Endothelial cell of umbilical vein (primary cell): Measurements from ENCODE around the gene MGAT5B. TPM values are rescaled to one million over a fixed set of nuclear protein-coding genes. Genes with fewer than 3 reads are reported as not detected.

ENCODE experiments used
- BruUV-seq: library from RNA; stranded (reverse); fragments of 400-500 nt; replicated peaks from 2 replicates; lab custom pipeline; 2021; lab: Mats Ljungman, UMichigan
- CTCF ChIA-PET: fragments of 300-600, 350-600 bp; sonication (Branson Sonifier 250); formaldehyde crosslinking; loops from one replicate; lab custom pipeline; 2021; ENCODE audit warnings: antibody characterized with exemption, inconsistent platforms; lab: Charles Lee
- POLR2A ChIA-PET: fragments of 300-600, 350-600 bp; sonication (Branson Sonifier 250); formaldehyde crosslinking; loops from one replicate; lab custom pipeline; 2021; ENCODE audit warnings: antibody characterized with exemption, inconsistent platforms; lab: Charles Lee
- DNase-seq: peaks from one replicate; pipeline ENCODE4 v3.0.0-alpha.2; 2011; ENCODE audit warnings: low read depth, low spot score
- FAIRE-seq: peaks from 2 replicates; lab custom pipeline; 2011; peaks lifted over from hg19 to GRCh38; lab: Jason Lieb, UNC
- H2AFZ ChIP-seq: 2 replicates; pipeline ENCODE4 v1.6.0; 2012; ENCODE audit warnings: low read depth, low read length, control low read depth, inconsistent platforms
- H3K27ac ChIP-seq: 2 replicates; pipeline ENCODE4 v1.5.1; 2011; ENCODE audit warnings: low read depth, mild to moderate bottlenecking, control low read depth, low read length, moderate library complexity; ENCODE audit not compliant: insufficient read depth
- H3K27me3 ChIP-seq, 2 experiments: 2 replicates each; pipeline versions ENCODE4 v1.6.0 to v1.6.1; 2011; ENCODE audit warnings: low read length in 2 of 2, mixed read lengths in 1 of 2; ENCODE audit not compliant: control insufficient read depth in 2 of 2, insufficient read depth in 2 of 2
- H3K36me3 ChIP-seq, 2 experiments: 2 replicates in 1 of 2; 3 replicates in 1 of 2; pipeline ENCODE4 v1.5.1; 2011; ENCODE audit warnings: low read length in 2 of 2, mild to moderate bottlenecking in 1 of 2, moderate library complexity in 1 of 2; ENCODE audit not compliant: control insufficient read depth in 2 of 2, insufficient read depth in 2 of 2; ENCODE audit errors: extremely low read depth in 1 of 2
- H3K4me1 ChIP-seq: 3 replicates; pipeline ENCODE4 v1.5.1; 2011; ENCODE audit warnings: mild to moderate bottlenecking, low read length; ENCODE audit not compliant: control insufficient read depth, insufficient read depth; ENCODE audit errors: extremely low read depth
- H3K4me2 ChIP-seq: 2 replicates; pipeline ENCODE4 v1.6.1; 2011; ENCODE audit warnings: low read length, control low read depth, mixed read lengths; ENCODE audit not compliant: insufficient read depth
- H3K4me3 ChIP-seq, 3 experiments: fragments of 200-600 bp in 1 of 3; sonication (generic), shearing (Covaris generic) in 1 of 3; replicated peaks in 1 of 3; 2 replicates each; pipeline ENCODE4 v1.5.1; 2011 to 2016; ENCODE audit warnings: control low read depth in 3 of 3, low read length in 3 of 3, mild to moderate bottlenecking in 2 of 3, inconsistent platforms in 1 of 3, low read depth in 1 of 3, moderate library complexity in 1 of 3; ENCODE audit not compliant: insufficient read depth in 1 of 3
- H3K79me2 ChIP-seq: 2 replicates; pipeline ENCODE4 v1.6.0; 2012; ENCODE audit warnings: low read length, inconsistent platforms; ENCODE audit not compliant: control insufficient read depth, insufficient read depth
- H3K9ac ChIP-seq: replicated peaks from 2 replicates; pipeline ENCODE3; 2011; ENCODE audit warnings: low read length, control low read depth; ENCODE audit not compliant: insufficient read depth; ENCODE audit errors: extremely low read depth
- H3K9me1 ChIP-seq: replicated peaks from 3 replicates; pipeline ENCODE4 v1.6.0; 2011; ENCODE audit warnings: mild to moderate bottlenecking, low read length; ENCODE audit not compliant: control insufficient read depth, insufficient read depth; ENCODE audit errors: extremely low read depth
- H3K9me3 ChIP-seq: replicated peaks from 2 replicates; pipeline ENCODE4 v1.5.1; 2012; ENCODE audit warnings: low read length, inconsistent platforms; ENCODE audit not compliant: control insufficient read depth, insufficient read depth
- H4K20me1 ChIP-seq: replicated peaks from 2 replicates; pipeline ENCODE3; 2011; ENCODE audit warnings: mild to moderate bottlenecking, low read length; ENCODE audit not compliant: control insufficient read depth, insufficient read depth; ENCODE audit errors: extremely low read depth
- EZH2 ChIP-seq: IDR thresholded peaks from 2 replicates; pipeline ENCODE4 v1.6.1; 2012; ENCODE audit warnings: borderline replicate concordance, low read depth, mild to moderate bottlenecking, moderate library complexity, low read length, inconsistent platforms; ENCODE audit not compliant: severe bottlenecking
- FOS ChIP-seq: IDR thresholded peaks from 2 replicates; pipeline ENCODE4 v1.6.1; 2011; ENCODE audit warnings: mild to moderate bottlenecking, low read length, moderate library complexity, borderline replicate concordance; ENCODE audit not compliant: insufficient read depth
- GATA2 ChIP-seq: IDR thresholded peaks from 2 replicates; pipeline ENCODE4 v1.7.0; 2011; ENCODE audit warnings: low read depth, mild to moderate bottlenecking, moderate library complexity, mixed read lengths, low read length; ENCODE audit not compliant: insufficient read length, insufficient read depth
- JUN ChIP-seq: IDR thresholded peaks from 2 replicates; pipeline ENCODE4 v1.6.1; 2011; ENCODE audit warnings: borderline replicate concordance, low read depth; ENCODE audit not compliant: insufficient read length, insufficient read depth
- MYC ChIP-seq: IDR thresholded peaks from one replicate; pipeline ENCODE4 v1.6.1; 2011; ENCODE audit warnings: mild to moderate bottlenecking, low read depth, low read length
- POLR2A ChIP-seq: IDR thresholded peaks from 2 replicates; pipeline ENCODE4 v1.6.1; 2012; ENCODE audit warnings: low read depth, mild to moderate bottlenecking, control low read depth, low read length
- POLR2AphosphoS5 ChIP-seq: IDR thresholded peaks from 2 replicates; pipeline ENCODE4 v1.6.1; 2012; ENCODE audit warnings: low read depth, mild to moderate bottlenecking, control low read depth, low read length, moderate library complexity; ENCODE audit not compliant: insufficient read depth
- dilution Hi-C: fragments of 300-500 bp; cut with MboI; formaldehyde crosslinking; loops from one replicate; pipeline ENCODE4 v1.15.0; 2019; ENCODE audit warnings: low sequenced_read_pairs; ENCODE audit not compliant: extremely low pct_ligation_motif_present
- intact Hi-C: fragments of 100-400 bp; cut with micrococcal nuclease; formaldehyde crosslinking; loops from one replicate; pipeline ENCODE4 v1.10.0; 2022
- polyA plus RNA-seq, 4 experiments: library from polyadenylated mRNA; depleted of rRNA in 3 of 4; stranded (reverse) in 3 of 4; unstranded in 1 of 4; fragments of >200 nt; gene quantifications; 2 replicates each; pipeline versions ENCODE4 v1.2.1 to v1.2.3, GENCODE V29; 2011 to 2012; ENCODE audit warnings: missing spikeins in 1 of 4
- total RNA-seq: library from RNA; stranded (reverse); gene quantifications from 2 replicates; pipeline ENCODE4 v1.2.3, GENCODE V29; 2021
- TF ChIP-seq, protein P1 (sequence below), 2 donors: IDR thresholded peaks; 1 replicate in 1 of 2; 2 replicates in 1 of 2; pipeline ENCODE4 v1.5.1; 2011; ENCODE audit warnings: low read length in 2 of 2, mild to moderate bottlenecking in 2 of 2, moderate library complexity in 2 of 2, control low read depth in 1 of 2, inconsistent platforms in 1 of 2, low read depth in 1 of 2; ENCODE audit not compliant: insufficient read depth in 1 of 2; ENCODE audit errors: extremely low read depth in 1 of 2
- TF ChIP-seq, protein P2 (sequence below): IDR thresholded peaks from 2 replicates; pipeline ENCODE4 v1.6.1; 2011; ENCODE audit not compliant: insufficient read depth, insufficient read length

The MGAT5B gene
- total and polyA plus RNA-seq, 2 donors (not counting 3 experiments of a cell fraction or from before 2014, with no cell fraction given) = 1.7 to 2.1 TPM

- intact Hi-C loops = no loop called here
- POLR2A ChIA-PET = no interaction called here
- FAIRE-seq = no peak
- BruUV-seq = no TSS peak
- TF ChIP-seq JUN (no peak), POLR2A (no peak), GATA2 (no peak), FOS (no peak), POLR2AphosphoS5 (no peak), EZH2 (no peak), MYC (no peak)
- TF ChIP-seq, protein P1, sequence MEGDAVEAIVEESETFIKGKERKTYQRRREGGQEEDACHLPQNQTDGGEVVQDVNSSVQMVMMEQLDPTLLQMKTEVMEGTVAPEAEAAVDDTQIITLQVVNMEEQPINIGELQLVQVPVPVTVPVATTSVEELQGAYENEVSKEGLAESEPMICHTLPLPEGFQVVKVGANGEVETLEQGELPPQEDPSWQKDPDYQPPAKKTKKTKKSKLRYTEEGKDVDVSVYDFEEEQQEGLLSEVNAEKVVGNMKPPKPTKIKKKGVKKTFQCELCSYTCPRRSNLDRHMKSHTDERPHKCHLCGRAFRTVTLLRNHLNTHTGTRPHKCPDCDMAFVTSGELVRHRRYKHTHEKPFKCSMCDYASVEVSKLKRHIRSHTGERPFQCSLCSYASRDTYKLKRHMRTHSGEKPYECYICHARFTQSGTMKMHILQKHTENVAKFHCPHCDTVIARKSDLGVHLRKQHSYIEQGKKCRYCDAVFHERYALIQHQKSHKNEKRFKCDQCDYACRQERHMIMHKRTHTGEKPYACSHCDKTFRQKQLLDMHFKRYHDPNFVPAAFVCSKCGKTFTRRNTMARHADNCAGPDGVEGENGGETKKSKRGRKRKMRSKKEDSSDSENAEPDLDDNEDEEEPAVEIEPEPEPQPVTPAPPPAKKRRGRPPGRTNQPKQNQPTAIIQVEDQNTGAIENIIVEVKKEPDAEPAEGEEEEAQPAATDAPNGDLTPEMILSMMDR (IDR thresholded peaks at IDR 0.05; ENCODE audit: extremely low read depth in 1 of 2, insufficient read depth in 1 of 2, low read depth in 1 of 2, low read length in 2 of 2) = no peak
- TF ChIP-seq, protein P2, sequence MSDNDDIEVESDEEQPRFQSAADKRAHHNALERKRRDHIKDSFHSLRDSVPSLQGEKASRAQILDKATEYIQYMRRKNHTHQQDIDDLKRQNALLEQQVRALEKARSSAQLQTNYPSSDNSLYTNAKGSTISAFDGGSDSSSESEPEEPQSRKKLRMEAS = no peak
- H3K4me2 ChIP-seq = no peak overlapping the region
- DNase-seq = no peak
- H3K27me3 ChIP-seq = peaks cover 19 to 25% of the 10 kb centered on the region in 2 experiments
- H3K36me3 ChIP-seq = no peaks in the 10 kb centered on the region
- CTCF ChIA-PET = no interaction called here
- no peak overlapping the region for H3K4me3 ChIP-seq
- no peak overlapping the region for H3K9ac ChIP-seq
- H4K20me1 ChIP-seq = no peaks in the 10 kb centered on the region
- no peak overlapping the region for H2AFZ ChIP-seq
- dilution Hi-C loops = no loop called here
- H3K4me1 ChIP-seq = peaks cover 2% of the 10 kb centered on the region
- H3K79me2 ChIP-seq = no peaks in the 10 kb centered on the region
- H3K9me3 ChIP-seq = no peaks in the 10 kb centered on the region
- H3K27ac ChIP-seq = no peak overlapping the region
- no peaks in the 10 kb centered on the region for H3K9me1 ChIP-seq
These were observed 104.8 kb downstream of the MGAT5B start for GRCh38 chr17:76973040-76973439.
